ENCODE data around the gene ARHGAP22. TPM values are rescaled to one million over a fixed set of nuclear protein-coding genes. Genes with fewer than 3 reads are reported as not detected.

The ARHGAP22 gene
- total RNA-seq, 6 donors from 2014 or later, result 1.4 to 25.1 (median 7.1) TPM

- no peak for ATAC-seq (ENCODE audit: low FRiP score in 2 of 2)
These were observed 120.0 kb downstream of the ARHGAP22 start for GRCh38 chr10:48484911-48485310.

GRCh38 chr10:48482207-48482606 is 122.7 kb downstream of the ARHGAP22 start:
- Histone ChIP-seq H3K4me3 (no peak overlapping the region), H3K36me3 (no peaks in the 10 kb centered on the region), H3K27me3 (no peaks in the 10 kb centered on the region), H3K9me3 (no peaks in the 10 kb centered on the region), H3K4me1 (no peaks in the 10 kb centered on the region), H3K27ac (no peak overlapping the region)
- no peak for DNase-seq
- TF ChIP-seq CTCF (IDR thresholded peaks at IDR 0.05), result no peak
- TF ChIP-seq POLR2A (IDR thresholded peaks at IDR 0.05), result no peak
- TF ChIP-seq EP300 (IDR thresholded peaks at IDR 0.05), result no peak
- TF ChIP-seq POLR2AphosphoS5 (IDR thresholded peaks at IDR 0.05), result no peak
- whole genome bisulfite sequencing, 2 donors, result 70 to 76% methylated on average over 3 of the region's 3 CpGs
- ATAC-seq (ENCODE audit: low FRiP score in 2 of 2), result no peak

More at GRCh38 chr10:48484911-48485310, 120.0 kb downstream of the ARHGAP22 start:
- TF ChIP-seq EP300 (IDR thresholded peaks at IDR 0.05) (no peak), POLR2AphosphoS5 (IDR thresholded peaks at IDR 0.05) (no peak), CTCF (IDR thresholded peaks at IDR 0.05) (no peak), POLR2A (IDR thresholded peaks at IDR 0.05) (no peak)
- Histone ChIP-seq H3K4me1 (no peaks in the 10 kb centered on the region), H3K9me3 (no peaks in the 10 kb centered on the region), H3K36me3 (no peaks in the 10 kb centered on the region), H3K27me3 (no peaks in the 10 kb centered on the region), H3K27ac (no peak overlapping the region), H3K4me3 (no peak overlapping the region)
- 64 to 71% methylated on average over 3 of the region's 3 CpGs for WGBS, 2 donors
- DNase-seq, result no peak

- DNase-seq (no peak), ATAC-seq (ENCODE audit: low FRiP score in 2 of 2) (no peak)
- Histone ChIP-seq H3K9me3 (no peaks in the 10 kb centered on the region), H3K27ac (no peak overlapping the region), H3K4me1 (no peaks in the 10 kb centered on the region), H3K4me3 (no peak overlapping the region), H3K36me3 (no peaks in the 10 kb centered on the region), H3K27me3 (no peaks in the 10 kb centered on the region)
- TF ChIP-seq CTCF (IDR thresholded peaks at IDR 0.05), result no peak
- no peak for TF ChIP-seq POLR2A (IDR thresholded peaks at IDR 0.05)
- no peak for TF ChIP-seq POLR2AphosphoS5 (IDR thresholded peaks at IDR 0.05)
- TF ChIP-seq EP300 (IDR thresholded peaks at IDR 0.05), result no peak
- WGBS, 2 donors, result 76 to 82% methylated on average over 2 of the region's 2 CpGs
These were observed 123.5 kb downstream of the ARHGAP22 start for GRCh38 chr10:48481385-48481784.

- no peak overlapping the region for H3K4me3 ChIP-seq
- ATAC-seq (ENCODE audit: low FRiP score in 2 of 2), result peak in 1 of 2 donors; percentile 23
- H3K9me3 ChIP-seq, result no peaks in the 10 kb centered on the region
- 46 to 61% methylated on average over 13 to 19 of the region's 20 CpGs for WGBS, 2 donors
- H3K4me1 ChIP-seq, result no peaks in the 10 kb centered on the region
- no peak for TF ChIP-seq CTCF (IDR thresholded peaks at IDR 0.05)
- TF ChIP-seq EP300 (IDR thresholded peaks at IDR 0.05), result no peak
- no peak for TF ChIP-seq POLR2AphosphoS5 (IDR thresholded peaks at IDR 0.05)
- no peak for TF ChIP-seq POLR2A (IDR thresholded peaks at IDR 0.05)
- H3K36me3 ChIP-seq, result no peaks in the 10 kb centered on the region
- H3K27me3 ChIP-seq, result no peaks in the 10 kb centered on the region
- peak in 1 of 2 donors; percentile 74 for DNase-seq
- H3K27ac ChIP-seq, result no peak overlapping the region
These were observed 124.2 kb downstream of the ARHGAP22 start for GRCh38 chr10:48480397-48481374.

Data from upper lobe of left lung (tissue), 6 donors.